GM12873 (cell line): ENCODE results near the gene ECHDC3.

Experiments
- TF ChIP-seq, protein P1 (sequence below): IDR thresholded peaks from 2 replicates; pipeline ENCODE4 v1.5.1; 2012; ENCODE audit warnings: low read depth, mild to moderate bottlenecking, moderate library complexity, low read length, control low read depth; ENCODE audit not compliant: insufficient read depth; ENCODE audit errors: missing control alignments

The ECHDC3 gene

DNA sequence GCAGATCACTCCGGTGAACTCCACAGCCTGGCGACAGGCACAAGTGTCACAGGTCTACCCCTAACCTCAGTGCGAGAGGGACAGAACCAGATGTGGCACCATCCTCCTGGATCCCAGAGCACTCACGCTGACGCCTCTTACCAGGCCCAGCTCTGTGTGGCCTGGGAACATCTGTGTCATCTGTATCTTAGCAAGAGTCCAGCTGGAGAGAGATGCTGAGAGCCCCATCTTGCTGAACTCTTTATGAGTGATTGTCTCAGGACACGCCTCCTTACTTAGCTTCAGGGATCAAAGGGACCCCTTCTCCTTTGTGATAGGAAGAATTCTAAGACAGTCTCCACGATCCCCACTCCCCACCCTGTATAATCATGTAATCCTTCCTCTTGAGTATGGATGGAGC is 71.0 kb downstream of the ECHDC3 start:
- TF ChIP-seq, protein P1, sequence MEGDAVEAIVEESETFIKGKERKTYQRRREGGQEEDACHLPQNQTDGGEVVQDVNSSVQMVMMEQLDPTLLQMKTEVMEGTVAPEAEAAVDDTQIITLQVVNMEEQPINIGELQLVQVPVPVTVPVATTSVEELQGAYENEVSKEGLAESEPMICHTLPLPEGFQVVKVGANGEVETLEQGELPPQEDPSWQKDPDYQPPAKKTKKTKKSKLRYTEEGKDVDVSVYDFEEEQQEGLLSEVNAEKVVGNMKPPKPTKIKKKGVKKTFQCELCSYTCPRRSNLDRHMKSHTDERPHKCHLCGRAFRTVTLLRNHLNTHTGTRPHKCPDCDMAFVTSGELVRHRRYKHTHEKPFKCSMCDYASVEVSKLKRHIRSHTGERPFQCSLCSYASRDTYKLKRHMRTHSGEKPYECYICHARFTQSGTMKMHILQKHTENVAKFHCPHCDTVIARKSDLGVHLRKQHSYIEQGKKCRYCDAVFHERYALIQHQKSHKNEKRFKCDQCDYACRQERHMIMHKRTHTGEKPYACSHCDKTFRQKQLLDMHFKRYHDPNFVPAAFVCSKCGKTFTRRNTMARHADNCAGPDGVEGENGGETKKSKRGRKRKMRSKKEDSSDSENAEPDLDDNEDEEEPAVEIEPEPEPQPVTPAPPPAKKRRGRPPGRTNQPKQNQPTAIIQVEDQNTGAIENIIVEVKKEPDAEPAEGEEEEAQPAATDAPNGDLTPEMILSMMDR = no peak
